ENCODE data around the gene CMPK1.

GRCh38 chr1:47317841-47318240 lies 15.7 kb upstream of the CMPK1 start:
- TF ChIP-seq CTCF (conservative IDR thresholded peaks at IDR 0.05 in 1 of 2, IDR thresholded peaks at IDR 0.05 in 1 of 2; ENCODE audit: low read depth in 1 of 2, low read length in 2 of 2) (no peak), EZH2 (IDR thresholded peaks at IDR 0.05; ENCODE audit: low read length, missing control alignments) (no peak)
